ACHN (cell line): ENCODE results near the gene KCNMA1.
"Not testable (repeated sequence)": the region's sequence is repeated elsewhere in the genome, so short reads cannot be mapped to it uniquely, and the experiment has no call there.

ENCODE experiments used
- DNase-seq: peaks from one replicate; pipeline ENCODE4 v3.0.0-alpha.2; 2015
- in situ Hi-C: cut with HindIII; loops from 2 replicates; pipeline ENCODE4 v1.10.0; 2017; ENCODE audit warnings: low sequenced_read_pairs, low pct_ligation_motif_present, low pct_unique_long_range_greater_than_20kb

KCNMA1 gene

DNA sequence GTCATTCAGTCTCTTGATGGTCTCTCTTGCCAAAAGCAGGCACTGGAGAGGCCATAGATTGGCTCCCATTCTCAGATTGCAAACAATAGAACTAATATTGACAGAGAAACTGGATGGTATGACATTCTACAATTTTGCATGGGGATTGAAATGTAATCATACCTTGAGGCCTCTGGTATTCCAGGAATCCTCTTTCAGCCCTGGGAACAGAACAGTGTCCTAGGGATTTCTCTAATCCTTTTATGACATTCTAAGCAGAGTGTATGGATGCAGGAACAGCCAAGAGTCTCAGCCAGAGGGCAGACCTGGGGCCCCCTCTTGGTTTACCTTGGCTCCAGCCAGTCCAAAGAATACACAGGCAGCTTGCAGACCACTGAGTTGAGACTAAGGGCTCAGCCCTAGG is 206.4 kb downstream of the KCNMA1 start:
- in situ Hi-C loops: no loop called here
- DNase-seq: peak; percentile 13

DNA sequence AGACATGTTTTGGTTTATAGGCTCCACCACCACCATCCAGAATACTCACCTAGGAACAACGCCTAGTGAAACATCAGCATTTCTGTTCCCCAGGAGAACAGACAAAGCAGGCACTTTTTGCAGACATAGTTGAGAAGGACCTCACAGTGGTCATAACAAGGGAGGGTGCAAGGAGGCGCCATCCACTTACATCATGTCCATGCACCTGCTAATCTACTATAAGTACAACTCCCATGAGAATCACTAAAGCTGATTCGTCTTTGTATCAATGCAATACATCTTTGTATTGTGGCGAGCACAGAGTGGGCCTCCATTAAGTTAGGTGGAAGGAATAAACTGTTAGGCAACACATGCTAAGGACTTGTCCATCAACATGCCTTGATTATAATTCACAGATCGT is 207.1 kb downstream of the KCNMA1 start:
- in situ Hi-C loops: no loop called here
- DNase-seq: no peak

DNA sequence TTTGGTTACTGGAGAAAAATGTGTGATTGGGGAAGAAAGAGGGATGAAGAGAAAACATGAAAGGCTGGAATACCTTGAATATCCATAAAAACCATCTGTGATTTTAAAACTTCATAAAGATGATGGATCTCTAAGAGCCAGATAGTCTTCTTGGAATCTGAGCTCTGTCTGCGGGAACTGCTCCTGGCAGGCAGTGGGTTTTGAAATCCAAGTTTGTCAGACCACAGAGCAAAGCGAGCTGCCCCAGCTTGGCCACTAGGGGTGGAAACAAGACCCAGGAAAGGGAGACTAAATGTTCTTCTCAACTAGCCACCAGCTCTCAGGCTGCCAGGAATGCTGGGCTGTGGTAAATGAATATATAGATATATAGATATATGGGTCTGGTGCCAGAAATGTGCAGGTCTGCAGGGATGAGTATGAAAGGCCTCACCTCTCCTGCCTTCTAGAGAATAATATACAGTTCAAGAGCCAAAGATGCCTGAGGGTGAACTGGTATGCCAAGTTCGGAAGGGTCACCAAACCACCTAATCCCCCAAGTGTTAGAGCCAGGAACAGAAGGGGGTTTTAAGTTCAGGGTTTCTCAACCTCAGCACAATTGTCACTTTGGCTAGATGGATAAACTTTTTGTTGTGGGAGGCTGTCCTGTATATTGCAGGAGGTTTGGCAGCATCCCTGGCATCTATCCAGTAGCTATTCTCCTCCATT is 208.8 kb downstream of the KCNMA1 start:
- peak; percentile 71 for DNase-seq
- in situ Hi-C loops: no loop called here

DNA sequence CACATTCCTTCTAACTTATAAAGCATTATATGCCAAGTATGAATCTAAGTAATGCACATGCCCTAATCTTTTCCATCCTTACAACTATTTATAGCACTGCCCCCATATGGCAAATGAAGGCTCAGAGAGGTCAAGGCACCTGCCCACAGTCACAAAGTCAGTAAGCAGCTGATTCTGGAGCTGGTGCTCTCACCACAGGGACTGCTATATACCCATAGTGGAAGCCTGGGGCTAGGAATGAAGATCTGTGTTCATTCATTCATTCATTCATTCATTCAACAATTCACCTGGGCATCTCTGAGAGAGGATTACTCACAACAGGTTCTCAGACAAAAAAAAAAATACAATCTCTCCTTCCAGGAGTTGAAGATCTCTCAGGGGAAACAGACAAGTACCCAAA is 213.4 kb downstream of the KCNMA1 start:
- no peak for DNase-seq
- in situ Hi-C loops: loop anchor here (25.0 kb wide), 1 partner anchor 262 kb away; no protein-coding TSS in a partner anchor

DNA sequence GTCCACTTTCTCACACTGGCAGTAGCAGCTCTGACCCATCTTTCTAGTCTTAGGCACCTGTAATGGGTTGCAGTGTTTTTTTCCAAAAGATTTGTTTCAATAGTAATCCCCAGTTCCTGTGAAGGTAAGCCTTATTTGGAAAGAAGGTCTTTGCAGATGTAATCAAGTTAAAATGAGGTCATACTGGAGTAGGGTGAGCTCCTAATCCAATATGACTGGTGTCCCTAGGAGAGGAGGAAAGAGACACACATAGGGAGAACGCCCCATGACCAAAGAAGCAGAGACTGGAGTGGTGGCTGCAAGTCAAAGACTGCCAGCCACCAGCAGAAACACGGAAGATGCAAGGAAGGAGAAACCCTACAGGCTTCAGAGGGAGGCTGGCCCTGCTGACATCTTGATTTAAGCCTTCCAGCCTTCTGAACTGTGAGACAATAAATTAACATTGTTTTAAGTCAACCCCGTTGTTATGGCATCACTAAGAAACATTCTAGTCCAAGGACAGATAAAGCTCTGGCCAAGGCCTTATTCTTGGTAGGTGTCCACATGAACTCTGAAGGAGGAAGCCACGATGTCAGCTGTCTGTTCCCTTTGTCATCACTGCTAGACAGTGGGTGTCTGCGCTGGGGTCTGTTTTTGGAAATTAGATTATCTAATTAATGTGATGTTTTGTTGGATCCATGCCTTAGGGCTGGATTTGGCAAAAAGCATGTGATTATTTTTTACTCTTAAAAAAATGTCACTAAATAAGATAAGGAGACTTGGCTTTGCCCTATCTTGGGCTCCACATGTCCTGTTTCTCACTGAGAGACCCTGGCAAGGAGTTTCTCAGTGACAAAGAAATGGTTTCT is 214.9 kb downstream of the KCNMA1 start:
- no peak for DNase-seq
- in situ Hi-C loops: loop anchor here (25.0 kb wide), 1 partner anchor 260 kb away; no protein-coding TSS in a partner anchor

DNA sequence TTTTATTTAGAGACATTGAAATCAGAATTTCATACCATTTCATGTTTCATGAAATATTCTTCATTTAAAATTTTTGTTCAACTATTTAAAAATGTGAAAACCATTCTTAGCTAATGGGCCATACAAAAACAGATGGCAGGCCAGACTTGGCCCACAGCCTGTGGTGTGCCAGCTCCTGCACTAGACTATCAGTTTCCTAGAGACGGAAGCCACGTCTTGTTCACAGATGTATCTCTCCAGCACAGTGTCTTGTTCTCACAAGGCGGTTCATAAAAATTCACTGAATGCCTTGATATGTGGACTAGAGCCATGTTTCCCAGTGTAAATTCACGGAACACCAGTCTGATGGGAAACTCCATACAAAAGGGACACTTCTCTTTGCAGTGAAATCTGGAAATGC is 216.0 kb downstream of the KCNMA1 start:
- no peak for DNase-seq
- in situ Hi-C loops: loop anchor here (25.0 kb wide), 1 partner anchor 259 kb away; no protein-coding TSS in a partner anchor

- in situ Hi-C loops: loop anchor here (25.0 kb wide), 1 partner anchor 259 kb away; no protein-coding TSS in a partner anchor
- no peak for DNase-seq
Observed at GRCh38 chr10:77420947-77421523, 216.6 kb downstream of the KCNMA1 start.

GRCh38 chr10:77419979-77420378 is 217.6 kb downstream of the KCNMA1 start:
- in situ Hi-C loops: loop anchor here (25.0 kb wide), 1 partner anchor 258 kb away; no protein-coding TSS in a partner anchor

DNA sequence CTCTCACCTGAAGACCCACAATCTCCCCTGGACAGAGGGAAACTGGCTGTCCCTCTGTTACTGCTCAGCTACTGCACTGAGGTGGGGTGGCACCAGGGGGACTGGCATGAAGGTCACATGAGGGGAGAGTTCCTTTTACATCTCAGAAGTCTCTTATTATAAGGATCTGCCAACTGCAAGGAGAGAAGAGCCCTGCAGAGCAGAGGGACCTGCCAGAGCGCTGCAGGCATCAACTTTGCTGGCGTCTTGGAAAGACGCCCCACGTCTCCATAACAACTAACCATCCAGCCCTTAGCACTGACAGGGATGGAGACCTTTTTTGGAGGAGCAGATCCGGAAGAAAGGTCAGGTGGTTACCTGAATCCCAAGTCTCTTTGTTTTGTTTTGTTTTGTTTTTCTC is 218.6 kb downstream of the KCNMA1 start:
- no peak for DNase-seq
- in situ Hi-C loops: loop anchor here (25.0 kb wide), 1 partner anchor 257 kb away; no protein-coding TSS in a partner anchor

More at GRCh38 chr10:77419979-77420378, 217.6 kb downstream of the KCNMA1 start:
- DNase-seq: no peak

GRCh38 chr10:77417806-77418640 is 219.6 kb downstream of the KCNMA1 start:
- in situ Hi-C loops: loop anchor here (25.0 kb wide), 1 partner anchor 256 kb away; no protein-coding TSS in a partner anchor
- no peak for DNase-seq

GRCh38 chr10:77417359-77417758 is 220.2 kb downstream of the KCNMA1 start:
- no peak for DNase-seq
- in situ Hi-C loops: loop anchor here (25.0 kb wide), 1 partner anchor 255 kb away; no protein-coding TSS in a partner anchor

DNA sequence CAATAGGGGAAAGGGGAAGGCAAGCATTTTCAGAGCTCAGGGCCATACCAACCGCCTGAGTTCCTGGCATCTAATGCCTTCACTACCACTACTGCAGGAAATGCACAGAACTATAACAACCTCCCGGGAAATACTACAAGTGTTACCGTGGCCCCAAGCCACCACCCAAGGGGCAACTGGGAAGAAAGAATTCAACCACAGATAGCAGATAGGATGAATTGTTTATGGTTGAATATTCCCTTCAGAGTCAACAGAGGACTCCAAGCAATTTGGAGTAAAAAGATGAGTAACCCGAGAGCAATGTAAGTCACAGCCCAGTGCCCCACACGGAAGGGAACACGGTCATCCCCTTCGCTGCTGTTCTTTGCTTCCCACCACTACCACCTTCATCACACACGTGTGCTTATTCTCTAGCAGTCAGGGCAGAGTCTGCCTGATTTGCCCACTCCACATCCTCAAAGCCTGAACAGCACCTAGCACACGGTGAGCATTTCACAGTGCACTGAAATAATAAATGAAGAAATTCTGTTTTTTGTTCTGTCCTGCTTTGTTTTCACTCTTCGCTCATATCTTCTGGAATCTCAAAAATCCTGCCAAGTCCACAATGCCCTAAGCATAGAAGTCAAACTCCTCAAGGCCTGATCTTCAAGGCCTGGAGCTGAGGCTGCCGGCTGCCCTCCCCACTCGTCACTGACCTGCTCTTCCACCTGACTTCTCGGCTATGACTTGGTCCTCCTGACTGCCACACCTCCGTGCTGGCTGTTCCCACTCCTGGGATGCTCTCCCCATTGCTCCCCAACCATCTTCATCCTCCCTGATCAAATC is 221.1 kb downstream of the KCNMA1 start:
- in situ Hi-C loops: loop anchor here (25.0 kb wide), 1 partner anchor 254 kb away; no protein-coding TSS in a partner anchor
- peak; percentile 99 for DNase-seq

- in situ Hi-C loops: loop anchor here (25.0 kb wide), 1 partner anchor 253 kb away; no protein-coding TSS in a partner anchor
- DNase-seq: peak; percentile 45
Observed at GRCh38 chr10:77415313-77415960, 222.2 kb downstream of the KCNMA1 start.

DNA sequence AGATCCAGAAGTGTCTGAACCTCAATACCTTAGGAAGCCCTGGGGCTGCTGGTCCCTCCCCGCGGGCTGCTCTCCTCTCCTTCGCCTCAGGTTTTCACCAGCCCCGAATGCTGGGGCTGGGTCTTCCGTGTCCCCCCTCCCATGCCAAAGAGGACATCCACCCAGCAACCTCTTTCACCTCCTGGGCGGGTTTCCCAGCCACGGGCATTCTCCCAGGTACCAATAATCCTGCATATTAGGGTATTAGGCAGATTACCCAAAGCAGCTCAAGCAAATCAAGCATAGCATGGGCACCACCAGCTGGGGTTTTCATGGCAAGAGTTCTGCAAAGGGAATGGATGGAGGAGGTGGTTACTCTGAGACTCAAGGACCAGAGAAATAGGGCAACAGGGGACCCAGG is 224.4 kb downstream of the KCNMA1 start:
- in situ Hi-C loops: loop anchor here (25.0 kb wide), 1 partner anchor 251 kb away; no protein-coding TSS in a partner anchor

GRCh38 chr10:77412573-77413133 is 225.0 kb downstream of the KCNMA1 start:
- DNase-seq: not testable (repeated sequence)
- in situ Hi-C loops: loop anchor here (25.0 kb wide), 1 partner anchor 250 kb away; no protein-coding TSS in a partner anchor

More for the DNA sequence above, 224.4 kb downstream of the KCNMA1 start:
- DNase-seq: no peak

GRCh38 chr10:77411805-77412204 is 225.8 kb downstream of the KCNMA1 start:
- DNase-seq: no peak
- in situ Hi-C loops: loop anchor here (25.0 kb wide), 1 partner anchor 250 kb away; no protein-coding TSS in a partner anchor
